SKM-1 (cell line): ENCODE data around the gene KLRC4.
"Not testable (repeated sequence)": the region's sequence is repeated elsewhere in the genome, so short reads cannot be mapped to it uniquely, and the experiment has no call there.

Source experiments
- DNase-seq: peaks from one replicate; lab custom pipeline; 2025; ENCODE audit not compliant: unreplicated experiment; lab: John Stamatoyannopoulos, UW

Gene KLRC4

GRCh38 chr12:10368206-10369171 lies 41.1 kb downstream of the KLRC4 start:
- no peak for DNase-seq

DNA sequence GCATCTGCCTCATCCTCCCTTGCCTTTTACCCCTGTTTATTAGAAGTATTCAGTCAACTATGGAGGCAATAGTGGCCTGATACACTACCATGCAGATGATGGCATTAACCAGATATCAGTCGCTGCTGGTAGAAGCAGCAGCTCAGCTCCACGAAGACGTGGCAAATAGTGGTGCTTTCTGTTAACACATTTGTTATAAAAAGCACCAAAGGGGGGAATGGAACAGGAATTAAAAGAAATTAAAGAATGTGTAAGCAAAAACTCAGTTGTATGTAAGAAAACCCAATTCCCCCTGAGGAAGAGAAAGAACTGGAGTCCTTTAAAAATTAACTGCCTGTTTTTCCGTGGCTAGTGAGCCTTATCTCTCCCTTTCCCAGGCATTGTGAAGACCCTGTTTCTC lies 41.8 kb downstream of the KLRC4 start:
- DNase-seq: not testable (repeated sequence)

- DNase-seq: no peak
These were observed 42.7 kb downstream of the KLRC4 start for GRCh38 chr12:10366875-10367274.

DNA sequence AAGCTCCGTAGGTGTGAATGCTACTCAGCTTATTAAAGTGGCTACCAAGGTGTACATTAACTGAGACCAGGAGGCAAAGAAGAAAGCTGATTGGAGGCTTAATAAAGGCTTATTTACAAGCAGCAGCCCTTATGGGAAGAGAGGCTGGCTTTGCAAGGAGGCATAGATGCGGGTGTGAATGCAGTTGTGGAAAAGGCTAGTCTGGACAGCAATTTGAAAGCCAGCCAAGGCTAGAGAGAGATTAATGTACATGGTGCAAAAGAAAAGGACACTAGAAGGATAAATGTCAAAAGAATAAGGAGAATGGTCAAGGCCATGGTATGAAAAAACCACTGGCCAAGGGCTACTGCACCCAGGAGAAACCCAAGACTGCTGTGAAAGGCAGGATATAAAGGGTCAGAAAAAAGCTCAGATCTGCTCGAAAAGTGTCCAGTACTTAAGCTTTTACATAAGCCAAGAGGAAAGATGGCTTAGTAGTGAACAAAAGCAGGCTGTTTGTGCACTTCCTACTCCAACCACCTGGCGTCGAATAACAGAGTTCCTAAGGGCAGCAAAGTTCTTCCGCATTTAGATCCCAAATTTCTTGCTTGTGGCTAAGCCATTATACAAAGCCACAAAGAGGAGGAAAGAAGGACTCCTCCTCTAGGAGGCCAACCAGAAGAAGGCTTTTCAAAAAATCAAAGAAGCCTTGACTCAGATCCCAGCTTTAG lies 43.7 kb downstream of the KLRC4 start:
- DNase-seq: no peak

GRCh38 chr12:10364815-10365622 lies 44.5 kb downstream of the KLRC4 start:
- DNase-seq: no peak

GRCh38 chr12:10363914-10364814 lies 45.4 kb downstream of the KLRC4 start:
- DNase-seq: no peak

DNA sequence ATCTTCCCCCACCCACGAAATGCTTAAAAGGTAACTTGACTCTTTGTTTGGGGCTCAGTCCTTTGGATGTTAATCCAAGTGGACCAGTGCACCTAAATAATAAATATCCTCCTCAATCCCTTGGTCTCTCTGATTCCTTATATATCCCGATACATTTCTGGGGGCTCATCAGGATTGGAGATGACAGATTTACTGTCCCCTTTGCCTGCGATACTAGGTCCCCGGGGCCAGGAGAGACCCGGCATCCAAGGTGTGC lies 46.0 kb downstream of the KLRC4 start:
- DNase-seq: no peak

DNA sequence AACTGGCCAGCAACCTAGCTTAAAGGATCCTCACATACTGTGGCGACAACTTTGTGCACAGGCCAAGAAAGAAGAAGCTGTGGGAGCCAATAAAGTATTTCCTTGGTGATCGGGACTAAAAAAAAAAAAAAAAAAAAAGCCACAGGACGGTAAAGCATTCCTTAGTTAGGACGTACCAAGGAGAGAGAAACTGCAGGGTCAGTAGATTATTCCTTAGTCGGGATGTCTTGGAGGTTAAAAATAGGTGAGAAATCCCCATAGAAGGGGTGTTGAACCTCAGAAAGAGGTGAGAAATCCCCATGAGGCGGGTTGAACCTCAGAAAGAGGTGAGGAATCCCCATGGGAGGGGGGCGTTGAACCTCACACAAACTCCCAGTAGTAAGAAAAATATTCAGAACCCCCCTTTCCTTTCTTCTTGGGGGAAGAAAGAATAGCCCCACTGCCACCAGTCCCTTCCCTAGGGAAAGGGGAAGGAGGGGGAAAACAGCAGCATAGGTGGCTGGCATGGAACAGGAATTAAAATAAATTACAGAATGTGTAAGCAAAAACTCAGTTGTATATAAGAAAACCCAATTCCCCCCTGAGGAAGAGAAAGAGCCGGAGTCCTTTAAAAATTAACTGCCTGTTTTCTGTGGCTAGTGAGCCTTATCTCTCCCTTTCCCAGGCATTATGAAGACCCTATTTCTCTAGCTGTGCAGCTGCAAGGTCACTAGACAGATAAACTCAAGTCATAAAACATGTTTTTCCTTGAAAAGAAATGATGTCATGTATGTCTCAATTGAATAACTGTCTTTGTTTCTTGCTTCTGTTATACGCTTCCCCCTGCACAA lies 46.5 kb downstream of the KLRC4 start:
- DNase-seq: no peak

DNA sequence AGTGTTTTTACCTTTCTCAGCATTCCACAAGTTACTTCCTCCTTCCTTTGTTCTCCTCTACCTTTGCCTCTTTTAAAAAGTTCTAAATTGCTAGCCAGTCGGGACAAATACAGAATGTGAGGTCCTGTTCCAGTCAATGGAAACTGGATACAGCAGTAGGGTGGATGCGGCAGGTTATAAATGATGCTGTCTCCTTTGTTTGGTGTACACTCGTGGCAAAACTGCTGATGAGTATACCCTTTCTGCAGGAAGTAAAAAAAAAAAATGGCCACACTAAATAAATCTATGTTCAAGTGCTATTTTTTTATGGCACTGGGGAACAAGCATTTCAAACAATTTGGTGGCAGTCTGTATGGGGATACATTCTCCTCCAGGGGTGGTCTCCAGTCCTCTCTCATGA lies 47.2 kb downstream of the KLRC4 start:
- DNase-seq: no peak

DNA sequence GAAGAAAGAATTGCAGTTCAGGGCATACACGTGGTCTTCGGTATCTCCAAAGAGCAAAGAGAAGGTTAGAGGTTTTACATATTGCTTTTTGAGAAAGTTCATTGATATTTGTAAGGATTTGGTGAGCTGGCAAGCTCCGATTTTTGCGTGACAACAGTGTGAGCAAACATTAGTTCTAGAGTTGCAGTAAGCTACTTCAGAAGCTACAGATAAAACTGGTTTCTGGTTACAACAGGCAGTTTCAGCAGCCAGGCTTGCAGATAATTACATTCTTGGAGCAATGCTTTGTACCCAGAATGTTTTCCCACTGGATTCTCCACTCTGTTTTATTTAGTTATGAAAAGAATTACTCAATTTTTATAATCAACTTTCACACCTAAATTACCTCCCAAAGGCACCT lies 47.9 kb downstream of the KLRC4 start:
- no peak for DNase-seq

GRCh38 chr12:10361084-10361483 lies 48.5 kb downstream of the KLRC4 start:
- no peak for DNase-seq

DNA sequence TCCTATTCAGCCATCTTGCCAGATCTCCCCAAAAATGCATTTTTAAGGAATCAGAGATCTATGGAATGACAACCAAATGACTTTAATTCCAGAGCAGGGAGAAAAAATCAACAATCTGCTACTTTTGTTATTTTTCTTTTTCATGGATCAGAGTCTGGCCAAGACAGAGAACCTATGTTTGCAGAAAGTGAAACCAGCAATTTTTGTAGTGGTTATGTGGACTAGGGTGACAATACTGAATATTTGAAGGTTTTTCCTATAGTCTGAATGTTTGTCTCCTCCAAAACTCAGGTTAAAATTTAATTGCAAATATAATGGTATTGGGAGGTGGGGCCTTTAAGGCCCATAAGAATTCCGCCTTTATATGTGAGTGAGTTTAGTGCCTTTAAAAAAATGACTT lies 50.6 kb downstream of the KLRC4 start:
- DNase-seq: no peak

GRCh38 chr12:10358131-10358530 lies 51.4 kb downstream of the KLRC4 start:
- no peak for DNase-seq
